Stimulated activated naive CD8-positive, alpha-beta T cell treated with anti-CD3 and anti-CD28 coated beads, Interleukin-15, amount 100 ng/mL, for 72 hours (primary cell): ENCODE results near the gene MAP3K20.
"Not testable (repeated sequence)": the region's sequence is repeated elsewhere in the genome, so short reads cannot be mapped to it uniquely, and the experiment has no call there.

Source experiments
- ATAC-seq: fragments of 150-1000 bp; cut with Tn5 transposase; 2 replicates; pipeline ENCODE4 v1.10.0; 2021; ENCODE audit warnings: mild to moderate bottlenecking, moderate library complexity
- DNase-seq, 2 donors: peaks; one replicate each; pipeline ENCODE4 v3.0.0; 2021 to 2022
- H3K27ac Mint-ChIP-seq, 2 donors: one replicate each; pipeline ENCODE4 v1.8.0; 2022; ENCODE audit warnings: mild to moderate bottlenecking in 2 of 2, mixed read lengths in 2 of 2, moderate library complexity in 2 of 2
- H3K27me3 Mint-ChIP-seq: one replicate; pipeline ENCODE4 v1.8.0; 2022; ENCODE audit warnings: mixed read lengths
- H3K4me1 Mint-ChIP-seq: one replicate; pipeline ENCODE4 v1.8.0; 2022; ENCODE audit warnings: mild to moderate bottlenecking, mixed read lengths
- H3K4me3 Mint-ChIP-seq, 2 donors: one replicate each; pipeline ENCODE4 v1.8.0; 2022; ENCODE audit warnings: mild to moderate bottlenecking in 2 of 2, mixed read lengths in 2 of 2, moderate library complexity in 1 of 2
- H3K9me3 Mint-ChIP-seq, 2 donors: one replicate each; pipeline ENCODE4 v1.8.0; 2022; ENCODE audit warnings: mixed read lengths in 2 of 2

Gene MAP3K20

DNA sequence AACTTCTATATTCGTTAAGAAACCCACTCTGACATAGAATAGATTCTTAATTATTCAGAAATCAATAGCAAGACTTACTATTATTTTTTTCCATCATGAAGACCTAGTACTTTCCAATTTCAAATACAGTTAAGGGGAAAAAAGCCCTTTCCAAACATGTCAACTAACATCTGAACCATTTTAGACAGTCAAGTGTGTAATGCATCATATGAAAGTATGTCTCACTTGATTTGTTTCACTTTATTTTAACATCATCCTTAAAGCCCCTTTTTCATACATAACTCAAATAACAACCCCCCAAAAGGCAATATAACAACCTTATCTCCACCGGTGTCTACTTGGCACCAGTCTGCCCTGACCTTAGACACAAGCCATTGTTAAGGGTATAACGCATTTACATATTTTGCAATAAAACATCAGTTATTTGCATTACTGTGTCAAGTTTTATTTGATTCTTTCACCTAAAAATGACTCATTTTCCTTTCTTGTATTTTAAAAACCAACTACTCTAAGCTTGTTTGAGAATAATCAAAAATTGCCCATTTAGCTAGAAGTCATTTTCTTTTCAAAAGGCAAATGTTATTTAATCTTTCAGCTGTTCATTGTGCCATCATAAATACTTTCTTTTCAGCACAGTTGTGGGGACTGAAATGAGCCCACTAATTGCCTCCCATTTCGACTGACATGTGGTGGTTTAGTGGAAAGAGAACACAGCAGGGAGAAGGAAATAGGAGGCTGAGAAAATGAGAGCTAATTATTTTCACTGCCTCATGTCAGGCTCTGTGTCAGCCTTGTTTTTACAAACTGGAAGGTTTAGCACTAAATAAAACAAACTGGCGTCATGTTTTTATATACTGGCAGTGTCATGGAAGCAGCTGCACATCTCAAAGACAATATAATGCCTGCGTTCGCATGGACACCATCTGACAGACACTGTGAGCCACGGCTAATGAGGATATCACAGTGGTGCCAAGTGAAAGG, 174.3 kb downstream of the MAP3K20 start:
- H3K27ac Mint-ChIP-seq: no peak overlapping the region
- DNase-seq (no peak), ATAC-seq (no peak)
- H3K27me3 Mint-ChIP-seq: peaks cover 19% of the 10 kb centered on the region
- no peak overlapping the region for H3K4me3 Mint-ChIP-seq
- no peaks in the 10 kb centered on the region for H3K4me1 Mint-ChIP-seq
- no peaks in the 10 kb centered on the region for H3K9me3 Mint-ChIP-seq

DNA sequence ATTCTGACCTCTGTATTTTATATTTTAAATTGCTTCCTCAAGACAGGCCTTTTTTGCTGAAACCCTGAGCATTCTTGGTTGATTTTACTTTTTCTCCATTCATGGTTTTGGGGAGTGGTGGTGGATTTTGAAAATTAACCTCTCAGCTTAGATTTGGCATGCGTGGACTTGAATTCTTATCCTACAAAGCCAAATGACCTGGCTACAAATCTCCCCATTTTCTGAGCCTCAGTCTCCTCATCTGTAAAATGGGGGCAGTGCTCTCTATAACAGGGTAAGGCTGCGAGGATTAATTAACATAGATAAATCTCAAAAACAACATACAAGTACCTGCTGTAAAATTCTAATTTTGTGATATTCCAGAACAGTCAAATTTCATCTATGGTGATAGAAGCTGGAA, 175.6 kb downstream of the MAP3K20 start:
- H3K4me1 Mint-ChIP-seq: no peaks in the 10 kb centered on the region
- H3K4me3 Mint-ChIP-seq: no peak overlapping the region
- H3K27me3 Mint-ChIP-seq: peaks cover 30% of the 10 kb centered on the region
- H3K27ac Mint-ChIP-seq: no peak overlapping the region
- no peak for DNase-seq
- ATAC-seq: no peak
- no peaks in the 10 kb centered on the region for H3K9me3 Mint-ChIP-seq

DNA sequence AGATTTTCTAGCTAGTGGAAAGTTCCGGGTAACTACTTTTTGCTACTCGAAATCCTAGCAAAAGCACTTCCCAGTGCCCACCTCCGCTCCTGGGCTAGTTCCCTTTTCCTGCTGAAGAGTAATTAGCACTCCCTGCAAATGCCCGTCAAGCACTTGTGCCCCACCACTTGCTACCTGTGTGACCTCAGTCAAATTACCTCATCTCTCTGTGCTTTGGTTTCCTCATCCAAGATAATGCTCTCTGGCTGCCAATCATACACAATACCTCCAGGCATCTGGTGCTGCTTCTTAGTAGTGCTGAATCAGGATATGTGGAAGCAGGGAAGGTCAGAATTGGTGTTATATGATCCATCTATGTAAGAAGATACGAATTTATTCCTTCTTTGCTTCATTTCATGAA, 176.9 kb downstream of the MAP3K20 start:
- no peak for DNase-seq
- no peaks in the 10 kb centered on the region for H3K9me3 Mint-ChIP-seq
- no peak for ATAC-seq
- H3K4me1 Mint-ChIP-seq: no peaks in the 10 kb centered on the region
- H3K4me3 Mint-ChIP-seq: no peak overlapping the region
- H3K27me3 Mint-ChIP-seq: peaks cover 30% of the 10 kb centered on the region
- no peak overlapping the region for H3K27ac Mint-ChIP-seq

DNA sequence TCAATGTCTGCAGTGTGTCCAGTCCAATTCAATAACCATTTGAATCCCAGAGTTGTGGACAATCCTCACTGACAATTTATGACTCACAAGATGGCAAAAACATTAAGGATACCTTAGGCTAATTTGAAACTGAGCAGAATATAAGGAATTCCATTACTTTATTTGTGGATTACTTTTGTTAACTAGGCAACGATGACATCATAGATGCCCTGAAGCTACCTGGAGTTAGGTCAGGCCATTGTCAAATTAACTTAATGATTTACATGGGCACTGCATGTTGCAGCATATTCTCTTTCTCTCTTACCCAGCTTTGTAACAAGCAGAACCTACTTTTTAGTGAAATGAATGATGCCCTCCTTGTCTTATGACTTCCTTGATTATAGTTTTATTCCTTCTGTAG, 179.0 kb downstream of the MAP3K20 start:
- Mint-ChIP-seq H3K4me1 (no peaks in the 10 kb centered on the region), H3K27me3 (peaks cover 30% of the 10 kb centered on the region), H3K9me3 (no peaks in the 10 kb centered on the region), H3K27ac (no peak overlapping the region), H3K4me3 (no peak overlapping the region)
- DNase-seq (no peak), ATAC-seq (no peak)

DNA sequence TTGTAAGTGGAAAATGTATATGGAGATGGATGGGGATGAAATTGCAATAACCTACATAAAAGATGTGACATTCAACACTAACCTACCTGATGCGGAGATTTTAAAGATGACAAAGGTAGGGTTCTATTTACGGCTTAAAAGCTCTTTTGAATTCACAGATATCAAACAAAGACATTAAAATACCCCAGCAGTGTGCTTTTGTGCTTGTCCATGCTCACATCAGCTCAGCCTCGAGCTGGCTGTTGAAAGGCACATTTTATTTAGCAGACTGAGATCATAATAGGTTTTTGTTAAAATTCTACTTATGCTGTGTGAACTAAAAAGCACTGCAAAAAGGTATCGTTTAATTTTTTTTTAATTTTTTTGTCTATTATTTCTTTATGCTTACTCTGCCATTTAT, 183.1 kb downstream of the MAP3K20 start:
- ATAC-seq: no peak
- peaks cover 2% of the 10 kb centered on the region for H3K4me1 Mint-ChIP-seq
- H3K4me3 Mint-ChIP-seq: no peak overlapping the region
- no peak for DNase-seq
- H3K27me3 Mint-ChIP-seq: peaks cover 13% of the 10 kb centered on the region
- no peak overlapping the region for H3K27ac Mint-ChIP-seq
- H3K9me3 Mint-ChIP-seq: no peaks in the 10 kb centered on the region

DNA sequence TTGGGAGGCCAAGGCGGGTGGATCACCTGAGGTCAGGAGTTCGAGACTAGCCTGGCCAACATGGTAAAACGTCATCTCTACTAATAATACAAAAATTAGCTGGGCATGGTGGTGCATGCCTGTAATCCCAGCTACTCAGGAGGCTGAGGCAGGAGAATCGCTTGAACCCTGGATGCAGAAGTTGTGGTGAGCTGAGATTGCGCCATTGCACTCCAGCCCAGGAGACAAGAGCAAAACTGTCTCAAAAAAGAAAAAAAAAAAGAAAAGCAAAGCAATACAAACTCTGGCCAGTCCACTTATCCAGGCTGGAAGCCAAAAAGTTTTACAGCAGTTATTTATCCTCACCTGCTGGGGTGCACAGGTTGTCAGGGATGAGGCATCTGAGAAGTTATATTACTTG, 186.7 kb downstream of the MAP3K20 start:
- not testable (repeated sequence) for H3K27ac Mint-ChIP-seq, DNase-seq, H3K9me3 Mint-ChIP-seq, ATAC-seq, H3K27me3 Mint-ChIP-seq, H3K4me3 Mint-ChIP-seq
- peaks cover 18% of the 10 kb centered on the region for H3K4me1 Mint-ChIP-seq

DNA sequence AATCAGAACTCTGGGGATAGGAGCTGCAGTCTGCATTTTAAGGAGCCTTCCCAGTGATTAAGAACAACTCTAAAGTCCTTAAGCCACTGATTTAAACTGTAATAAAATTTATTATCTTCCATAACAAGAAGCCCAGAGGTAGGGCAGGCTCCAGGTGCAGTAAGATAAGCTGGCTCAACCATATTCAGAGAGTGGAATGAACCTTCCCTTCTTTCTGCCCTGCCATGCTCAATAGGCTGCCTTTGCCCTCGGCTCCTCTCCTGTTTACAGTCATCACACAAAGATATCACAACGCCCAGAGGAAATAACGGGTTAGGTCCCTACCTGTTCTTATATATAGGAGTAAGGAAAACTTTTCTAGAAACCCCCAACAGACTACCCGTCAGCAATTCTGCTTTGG, 188.5 kb downstream of the MAP3K20 start:
- Mint-ChIP-seq H3K9me3 (no peaks in the 10 kb centered on the region), H3K4me1 (peaks cover 18% of the 10 kb centered on the region), H3K27me3 (no peaks in the 10 kb centered on the region), H3K4me3 (peak overlapping the region; percentile 55 to 56), H3K27ac (peak overlapping the region; percentile 70 to 89)
- ATAC-seq: no peak
- DNase-seq: no peak

DNA sequence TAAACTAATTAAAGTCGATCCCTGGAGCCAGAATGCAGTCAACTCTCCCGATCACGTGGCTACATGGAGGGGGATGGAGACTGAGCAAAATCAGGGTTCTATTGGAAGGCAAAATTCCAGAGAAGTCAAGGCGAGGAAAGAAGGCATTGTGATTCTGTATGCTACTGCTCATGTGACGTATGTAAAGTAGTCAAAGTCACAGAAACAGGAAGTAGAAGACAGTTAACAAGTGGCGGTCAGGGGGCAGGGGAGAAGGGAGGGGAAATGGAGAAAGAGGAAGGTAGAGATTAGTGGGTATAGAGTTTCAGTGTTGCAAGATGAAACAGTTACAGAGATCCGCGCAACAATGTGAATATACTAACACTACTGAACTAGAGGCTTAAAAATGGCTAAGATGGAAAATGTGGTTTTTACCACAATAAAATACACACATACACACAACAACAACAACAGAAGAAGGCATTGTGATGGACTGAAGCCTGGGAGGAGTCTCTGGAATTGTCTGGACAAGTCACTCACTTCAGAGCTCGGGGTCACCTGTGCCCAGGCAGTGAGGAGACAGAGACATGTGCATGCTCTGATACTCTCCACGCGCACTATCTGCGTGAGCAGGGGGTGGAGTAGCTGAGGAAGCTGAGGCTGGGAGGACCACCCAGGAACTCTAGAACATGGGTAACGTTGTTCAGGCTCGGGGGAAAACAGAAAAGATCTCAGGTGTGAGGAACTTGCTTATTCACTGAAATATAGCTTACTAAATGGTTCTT, 189.1 kb downstream of the MAP3K20 start:
- no peaks in the 10 kb centered on the region for H3K9me3 Mint-ChIP-seq
- peak in 1 of 2 donors; percentile 42 for DNase-seq
- peak overlapping the region; percentile 73 to 89 for H3K27ac Mint-ChIP-seq
- H3K4me3 Mint-ChIP-seq: peak overlapping the region; percentile 55 to 56
- no peaks in the 10 kb centered on the region for H3K27me3 Mint-ChIP-seq
- peak; percentile 96 for ATAC-seq
- peaks cover 18% of the 10 kb centered on the region for H3K4me1 Mint-ChIP-seq

DNA sequence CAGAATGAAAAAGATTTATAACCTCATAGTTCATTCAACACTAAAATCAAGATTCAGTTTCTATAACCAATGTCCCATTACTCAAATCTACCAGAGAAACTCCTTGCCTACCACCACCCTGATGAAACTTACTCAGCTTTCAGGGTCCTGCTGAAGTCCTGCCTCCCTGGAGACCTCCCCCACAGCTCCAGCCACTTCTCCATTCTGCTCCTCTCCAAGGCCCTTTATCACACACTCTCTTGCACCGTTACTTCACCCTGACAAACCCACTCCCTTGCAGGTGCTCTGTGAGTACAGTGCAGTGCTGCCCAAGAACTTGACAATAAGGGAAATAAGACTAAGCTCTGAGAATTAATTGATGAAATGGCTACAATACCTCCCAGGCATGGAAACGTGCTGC, 195.5 kb downstream of the MAP3K20 start:
- Mint-ChIP-seq H3K27me3 (no peaks in the 10 kb centered on the region), H3K4me1 (no peaks in the 10 kb centered on the region), H3K27ac (no peak overlapping the region), H3K4me3 (no peak overlapping the region), H3K9me3 (no peaks in the 10 kb centered on the region)
- DNase-seq (no peak), ATAC-seq (no peak)

DNA sequence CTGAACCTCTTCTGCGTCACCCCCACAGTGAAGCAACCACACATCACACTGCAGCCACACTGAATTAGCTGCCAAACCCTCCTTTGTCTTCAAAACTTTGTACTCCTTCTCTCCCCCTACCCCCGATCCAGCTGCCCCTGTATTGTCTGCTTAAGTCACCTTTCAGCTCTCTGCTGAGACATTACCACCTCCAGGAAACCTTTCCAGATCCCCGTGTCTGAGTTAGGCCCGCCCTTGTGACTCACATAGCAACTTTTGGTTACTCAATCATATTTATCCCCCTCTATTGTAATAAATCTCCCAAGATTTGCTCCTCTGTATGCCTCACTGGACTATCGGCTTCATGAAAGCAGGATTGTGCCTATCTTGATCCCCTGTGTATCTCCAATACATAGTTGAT, 196.2 kb downstream of the MAP3K20 start:
- no peak for ATAC-seq
- no peaks in the 10 kb centered on the region for H3K9me3 Mint-ChIP-seq
- no peak overlapping the region for H3K4me3 Mint-ChIP-seq
- no peak for DNase-seq
- no peaks in the 10 kb centered on the region for H3K27me3 Mint-ChIP-seq
- no peak overlapping the region for H3K27ac Mint-ChIP-seq
- H3K4me1 Mint-ChIP-seq: no peaks in the 10 kb centered on the region

DNA sequence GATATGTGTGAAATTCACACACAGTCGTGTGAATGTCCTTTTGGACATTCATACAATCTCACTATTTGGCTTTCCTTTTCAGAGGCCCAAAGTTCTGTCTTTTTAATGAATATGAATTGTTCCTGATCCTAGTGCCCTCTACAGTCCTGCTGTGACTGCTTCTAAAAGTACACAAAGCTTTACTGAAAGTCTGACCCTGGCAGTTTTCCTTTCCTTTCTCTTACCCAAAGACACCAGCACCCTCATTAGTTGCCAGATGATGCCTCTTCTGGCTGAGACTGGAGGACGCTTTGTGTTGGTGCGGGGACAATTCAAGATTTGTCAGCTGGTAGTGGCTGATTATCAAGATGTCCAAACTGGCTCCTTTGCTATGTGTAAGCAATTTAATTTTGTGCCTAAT, 197.2 kb downstream of the MAP3K20 start:
- no peaks in the 10 kb centered on the region for H3K9me3 Mint-ChIP-seq
- ATAC-seq (no peak), DNase-seq (no peak)
- no peaks in the 10 kb centered on the region for H3K4me1 Mint-ChIP-seq
- H3K27ac Mint-ChIP-seq: no peak overlapping the region
- H3K27me3 Mint-ChIP-seq: peaks cover 8% of the 10 kb centered on the region
- H3K4me3 Mint-ChIP-seq: no peak overlapping the region

DNA sequence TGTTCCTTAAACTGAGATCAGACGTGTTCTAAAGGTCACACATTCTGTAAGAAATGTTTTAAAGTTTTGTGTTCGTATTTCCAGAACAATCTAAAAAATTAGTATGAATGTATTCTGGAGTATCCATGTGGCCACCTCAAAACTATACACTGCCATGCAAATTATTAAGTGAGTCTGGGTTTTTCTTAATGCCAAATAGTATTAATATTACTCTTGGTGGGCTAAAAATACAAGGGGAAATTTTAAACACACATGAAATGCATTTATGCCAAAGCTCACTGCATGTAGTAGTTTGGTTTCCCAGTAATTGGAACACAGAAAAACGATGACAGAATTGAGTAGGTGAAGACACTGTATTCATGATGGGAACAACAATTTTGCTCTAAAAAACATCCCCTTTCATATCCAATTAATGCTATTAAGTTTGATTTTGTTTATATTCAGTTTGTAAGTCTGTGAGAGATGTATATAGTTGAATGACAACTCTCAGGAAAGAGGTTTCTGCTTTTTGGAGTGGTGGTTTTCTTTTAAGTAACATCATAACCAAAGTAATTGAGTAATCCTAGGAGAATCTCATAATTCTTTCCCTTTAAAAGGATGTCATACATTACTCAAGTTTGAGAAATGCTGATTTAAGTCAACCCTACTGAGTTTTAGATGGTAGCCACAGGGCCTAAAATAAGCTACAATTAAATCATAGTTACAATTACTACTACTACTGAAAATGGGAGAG, 203.3 kb downstream of the MAP3K20 start:
- no peak overlapping the region for H3K27ac Mint-ChIP-seq
- no peak overlapping the region for H3K4me3 Mint-ChIP-seq
- no peaks in the 10 kb centered on the region for H3K9me3 Mint-ChIP-seq
- H3K4me1 Mint-ChIP-seq: peaks cover 5% of the 10 kb centered on the region
- no peak for ATAC-seq
- peaks cover 8% of the 10 kb centered on the region for H3K27me3 Mint-ChIP-seq
- no peak for DNase-seq

DNA sequence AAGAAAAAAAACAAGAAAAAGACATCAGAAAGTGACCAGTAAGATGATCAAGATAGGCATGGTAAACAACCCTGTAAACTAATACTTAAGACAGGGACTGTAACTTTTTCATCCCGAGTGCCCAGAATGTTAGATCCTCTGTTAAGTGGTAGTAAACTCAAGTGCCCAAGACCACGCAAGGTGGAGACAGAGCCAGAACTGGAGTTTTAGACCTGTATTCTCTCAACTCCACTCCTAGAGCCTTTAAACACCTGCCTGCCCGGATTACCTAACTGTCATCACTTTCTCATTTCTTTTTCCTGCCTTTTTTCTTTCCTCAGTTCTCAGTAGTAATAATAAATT, 203.9 kb downstream of the MAP3K20 start:
- no peak overlapping the region for H3K27ac Mint-ChIP-seq
- no peak overlapping the region for H3K4me3 Mint-ChIP-seq

DNA sequence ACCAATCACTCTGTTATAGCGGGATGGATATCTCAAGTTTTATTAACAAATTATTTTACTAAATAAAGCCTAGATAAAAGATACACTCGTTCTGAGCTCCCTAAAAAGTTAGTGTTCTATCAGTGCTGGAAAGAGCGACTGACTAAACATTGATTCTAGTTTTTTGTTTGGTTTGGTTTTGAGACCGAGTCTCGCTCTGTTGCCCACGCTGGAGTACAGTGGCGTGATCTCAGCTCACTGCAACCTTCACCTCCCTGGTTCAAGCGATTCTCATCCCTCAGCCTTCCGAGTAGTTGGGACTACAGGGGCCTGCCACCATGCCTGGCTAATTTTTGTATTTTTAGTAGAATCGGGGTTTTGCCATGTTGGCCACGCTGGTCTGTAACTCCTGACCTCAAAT, 205.2 kb downstream of the MAP3K20 start:
- ATAC-seq (no peak), DNase-seq (no peak)
- peaks cover 5% of the 10 kb centered on the region for H3K4me1 Mint-ChIP-seq
- H3K4me3 Mint-ChIP-seq: no peak overlapping the region
- H3K27me3 Mint-ChIP-seq: peaks cover 8% of the 10 kb centered on the region
- no peaks in the 10 kb centered on the region for H3K9me3 Mint-ChIP-seq
- no peak overlapping the region for H3K27ac Mint-ChIP-seq

More for the DNA sequence above, 203.9 kb downstream of the MAP3K20 start:
- no peak for ATAC-seq
- H3K27me3 Mint-ChIP-seq: peaks cover 8% of the 10 kb centered on the region
- peaks cover 5% of the 10 kb centered on the region for H3K4me1 Mint-ChIP-seq
- no peaks in the 10 kb centered on the region for H3K9me3 Mint-ChIP-seq
- no peak for DNase-seq

DNA sequence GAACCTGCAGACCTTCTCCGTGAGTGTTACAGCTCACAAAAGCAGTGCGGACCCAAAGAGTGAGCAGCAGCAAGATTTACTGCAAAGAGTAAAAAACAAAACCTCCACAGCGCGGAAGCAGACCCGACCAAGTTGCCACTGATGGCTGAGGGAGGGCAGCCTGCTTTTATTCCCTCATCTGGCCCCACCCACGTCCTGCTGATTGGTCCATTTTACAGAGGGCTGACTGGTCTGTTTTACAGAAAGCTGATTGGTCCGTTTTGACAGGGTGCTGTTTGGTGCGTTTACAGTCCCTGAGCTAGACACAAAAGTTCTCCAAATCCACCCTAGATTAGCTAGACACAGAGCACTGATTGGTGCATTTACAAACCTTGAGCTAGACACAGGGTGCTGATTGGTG, 206.3 kb downstream of the MAP3K20 start:
- not testable (repeated sequence) for H3K9me3 Mint-ChIP-seq, ATAC-seq, H3K4me3 Mint-ChIP-seq, DNase-seq, H3K27ac Mint-ChIP-seq, H3K27me3 Mint-ChIP-seq
- peaks cover 10% of the 10 kb centered on the region for H3K4me1 Mint-ChIP-seq
